Hematopoietic multipotent progenitor cell treated with erythropoietin and hydrocortisone succinate and interleukin-3 and kit ligand, for 6 days (in vitro differentiated cells): ENCODE measurements around the gene KRT6A.
"Not testable (repeated sequence)": the region's sequence is repeated elsewhere in the genome, so short reads cannot be mapped to it uniquely, and the experiment has no call there.

Experiments used
- DNase-seq: peaks from one replicate; pipeline ENCODE4 v3.0.0-alpha.2; 2015

KRT6A gene

GRCh38 chr12:52524241-52524897, 31.3 kb upstream of the KRT6A start:
- DNase-seq, result no peak

- DNase-seq, result no peak
Measured at GRCh38 chr12:52523824-52524223, 30.8 kb upstream of the KRT6A start.

GRCh38 chr12:52522346-52523011, 29.4 kb upstream of the KRT6A start:
- no peak for DNase-seq

- no peak for DNase-seq
Measured at GRCh38 chr12:52521568-52522266, 28.7 kb upstream of the KRT6A start.

- no peak for DNase-seq
Measured at GRCh38 chr12:52521175-52521567, 28.1 kb upstream of the KRT6A start.

- DNase-seq, result no peak
Measured at GRCh38 chr12:52519826-52520662, 27.0 kb upstream of the KRT6A start, which contains the start of gene KRT5. KRT5 (minus strand) TSS chr12:52520394; CDS start chr12:52520296, 98 bp downstream.

GRCh38 chr12:52519387-52519703, 26.3 kb upstream of the KRT6A start:
- DNase-seq, result no peak

- DNase-seq, result no peak
Measured at GRCh38 chr12:52518574-52519386, 25.7 kb upstream of the KRT6A start.

- no peak for DNase-seq
Measured at GRCh38 chr12:52517888-52518287, 24.8 kb upstream of the KRT6A start.

- no peak for DNase-seq
Measured at GRCh38 chr12:52517005-52517835, 24.2 kb upstream of the KRT6A start.

- no peak for DNase-seq
Measured at GRCh38 chr12:52515927-52516831, 23.1 kb upstream of the KRT6A start.

- DNase-seq, result no peak
Measured at GRCh38 chr12:52515319-52515646, 22.2 kb upstream of the KRT6A start.

GRCh38 chr12:52514471-52515318, 21.6 kb upstream of the KRT6A start:
- no peak for DNase-seq

- no peak for DNase-seq
Measured at GRCh38 chr12:52513736-52514135, 20.7 kb upstream of the KRT6A start.

GRCh38 chr12:52508211-52508610, 15.2 kb upstream of the KRT6A start:
- DNase-seq, result no peak

GRCh38 chr12:52506858-52507715, 14.0 kb upstream of the KRT6A start:
- peak; percentile 60 for DNase-seq

- DNase-seq, result no peak
Measured at GRCh38 chr12:52502877-52503276, 9.8 kb upstream of the KRT6A start.

- no peak for DNase-seq
Measured at GRCh38 chr12:52501490-52501889, 8.4 kb upstream of the KRT6A start.

- not testable (repeated sequence) for DNase-seq
Measured at GRCh38 chr12:52500574-52500973, 7.5 kb upstream of the KRT6A start.
